Posterior cingulate gyrus (tissue), 11 donors: ENCODE data around the gene DCP1A.
"Not testable (repeated sequence)": the region's sequence is repeated elsewhere in the genome, so short reads cannot be mapped to it uniquely, and the experiment has no call there.

Experiments used
- DNase-seq, 10 donors: peaks; one replicate each; pipeline versions ENCODE4 v3.0.0 to v3.0.0-alpha.2; 2020 to 2021; ENCODE audit warnings: mixed read lengths in 3 of 10
- intact Hi-C: fragments of 100-400 bp; cut with DNase I; formaldehyde crosslinking; loops from one replicate; pipeline ENCODE4 v1.15.1; 2023

Gene DCP1A

DNA sequence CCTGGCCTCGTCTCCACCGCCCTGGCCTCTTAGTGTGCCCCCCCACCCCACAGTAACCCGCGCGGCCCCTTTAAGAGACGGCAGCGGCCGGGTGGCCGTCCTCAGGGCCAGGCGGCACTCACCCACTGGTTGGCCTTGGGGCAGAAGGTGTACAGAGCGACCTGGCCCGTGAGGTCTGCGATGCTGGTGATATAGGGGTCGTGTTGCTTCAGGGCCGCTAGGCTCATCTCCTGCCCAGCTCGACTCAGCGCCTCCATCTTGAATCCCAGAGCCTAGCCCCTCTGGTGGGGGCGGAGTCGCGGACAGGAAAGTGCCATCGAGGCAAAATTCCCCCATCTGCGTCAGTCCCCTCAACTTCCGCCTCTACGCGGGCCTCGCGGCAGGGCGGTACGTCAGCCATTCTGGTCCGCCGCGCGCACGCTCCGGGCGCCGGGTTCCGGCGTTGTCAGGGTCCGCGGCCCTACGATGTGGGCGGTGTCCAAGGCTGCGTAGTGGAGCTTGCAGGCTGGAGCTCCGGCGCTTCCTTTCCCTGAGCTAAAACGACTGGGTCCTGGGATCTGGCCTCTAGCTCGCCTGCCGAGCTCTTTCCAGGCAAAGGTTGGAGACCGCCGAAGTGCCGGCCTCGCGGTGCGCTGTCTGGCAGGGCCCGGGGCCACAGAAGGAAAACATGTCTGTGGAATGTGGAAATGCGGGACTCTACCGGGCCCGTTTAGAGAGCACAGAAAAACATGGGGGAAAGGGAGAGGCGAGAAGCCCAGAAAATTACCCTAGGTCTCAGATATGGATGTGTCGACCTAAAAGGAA is at the start of gene DCP1A:
Gene DCP1A, minus strand, starts transcription at position 283 of the 804 bp plus-strand sequence. Its CDS starts 26 bp downstream, at position 257.
- peak; percentile 92 to 99 (median 94) for DNase-seq
- intact Hi-C loops = loop anchor here (2.0 to 5.0 kb wide), 4 partner anchors 40 to 533 kb away; no protein-coding TSS in a partner anchor

DNA sequence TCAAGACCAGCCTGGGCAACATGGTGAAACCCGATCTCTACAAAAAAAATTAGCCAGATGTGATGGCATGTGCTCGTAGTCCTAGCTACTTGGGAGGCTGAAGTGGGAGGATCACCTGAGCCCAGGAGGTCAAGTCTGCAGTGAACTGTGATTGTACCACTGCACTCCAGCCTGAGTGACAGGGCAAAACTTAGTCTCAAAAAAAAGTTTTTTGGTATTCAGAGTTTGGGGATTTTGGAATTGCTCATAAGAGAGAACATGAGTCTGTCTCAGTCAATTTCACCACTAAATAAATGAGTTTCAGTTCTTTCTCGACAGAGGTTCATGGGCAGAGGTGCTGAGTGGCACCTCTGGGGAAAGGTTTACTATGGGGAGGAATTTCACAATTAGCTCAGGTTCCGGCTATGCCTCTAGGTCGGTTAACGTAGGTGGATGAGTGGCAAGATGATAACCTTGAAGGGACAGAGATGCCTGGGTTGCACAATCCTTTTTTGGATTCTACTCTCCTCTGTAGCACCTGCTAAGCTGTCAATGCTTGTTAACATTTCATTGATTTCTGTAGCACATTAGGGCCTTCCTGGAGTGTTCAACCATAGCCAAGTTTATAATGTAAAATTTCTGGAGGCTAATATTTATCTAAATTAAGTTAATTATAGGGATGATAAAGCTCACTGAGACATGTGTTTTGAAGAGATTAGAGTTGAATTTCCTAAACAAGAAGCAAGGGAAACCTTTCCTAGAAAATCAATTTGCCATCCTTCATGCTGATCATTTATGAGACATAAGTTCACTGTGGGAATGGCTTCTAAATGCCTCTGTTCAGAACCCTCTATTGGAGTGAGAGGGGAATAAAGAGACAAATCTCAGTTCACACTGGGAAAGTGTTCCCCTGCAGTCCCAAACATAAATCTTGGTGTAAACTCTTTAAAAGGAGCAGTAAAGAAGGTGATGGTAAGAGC is 37.4 kb upstream of the DCP1A start:
- intact Hi-C loops = no loop called here

DNA sequence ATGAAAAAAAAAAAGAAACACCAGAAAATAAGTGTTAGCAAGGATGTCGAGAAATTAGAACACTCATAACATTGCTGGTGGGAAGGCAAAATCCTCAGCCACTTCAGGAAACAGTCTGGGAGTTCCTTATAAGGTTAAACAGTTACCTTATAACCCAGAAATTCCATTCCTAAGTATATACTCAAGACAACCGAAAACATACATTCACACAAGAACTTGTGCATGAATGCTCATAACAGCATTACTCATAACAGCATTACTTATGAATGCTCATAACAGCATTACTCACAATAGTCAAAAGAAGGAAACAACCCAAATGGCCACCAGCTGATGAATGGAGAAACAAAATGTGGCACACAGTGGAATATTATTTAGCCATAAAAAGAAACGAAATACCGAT is 34.8 kb upstream of the DCP1A start:
- intact Hi-C loops = no loop called here

More for the DNA sequence above, 37.4 kb upstream of the DCP1A start:
- DNase-seq = no peak

DNA sequence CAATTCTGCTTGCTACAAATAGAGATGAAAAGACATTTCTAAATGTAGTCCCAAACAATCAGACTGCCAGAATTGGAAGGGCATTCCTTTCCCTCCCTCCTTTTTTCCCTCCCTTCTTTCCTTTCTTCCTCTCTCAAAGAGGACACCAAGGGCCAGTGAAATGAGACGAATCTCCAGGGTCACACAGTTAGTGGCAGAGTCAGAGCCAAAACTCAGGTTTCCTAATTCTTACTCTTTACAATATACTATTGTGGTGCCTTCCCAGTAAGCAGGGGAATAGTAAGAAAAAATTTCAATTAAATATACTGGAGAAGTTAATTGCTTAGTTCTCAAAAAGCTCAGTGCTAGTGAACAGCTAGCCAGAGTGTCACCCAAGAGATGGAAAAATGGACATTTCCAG is 33.0 kb upstream of the DCP1A start:
- intact Hi-C loops = no loop called here
- no peak for DNase-seq

More for the DNA sequence above, 34.8 kb upstream of the DCP1A start:
- no peak for DNase-seq

DNA sequence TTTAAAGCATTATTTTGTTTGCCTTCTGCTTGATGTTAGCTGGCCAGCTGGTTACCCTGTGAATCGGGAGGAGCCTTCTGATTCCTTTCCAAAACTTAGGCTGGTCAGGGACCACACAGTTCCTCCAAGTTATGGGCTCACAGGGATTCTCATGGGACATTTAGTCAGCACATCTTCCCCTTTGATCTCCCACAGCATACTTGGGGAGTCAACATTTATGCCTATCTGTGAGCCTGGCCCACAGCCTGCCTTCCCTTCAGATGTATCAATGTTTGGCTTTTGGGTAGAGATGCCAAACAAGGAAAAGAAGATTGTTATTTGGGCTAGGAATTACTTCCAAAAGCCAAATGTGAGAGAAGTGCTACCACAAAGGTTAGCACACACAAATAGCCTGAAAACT is 32.6 kb upstream of the DCP1A start:
- intact Hi-C loops = no loop called here
- DNase-seq = no peak

DNA sequence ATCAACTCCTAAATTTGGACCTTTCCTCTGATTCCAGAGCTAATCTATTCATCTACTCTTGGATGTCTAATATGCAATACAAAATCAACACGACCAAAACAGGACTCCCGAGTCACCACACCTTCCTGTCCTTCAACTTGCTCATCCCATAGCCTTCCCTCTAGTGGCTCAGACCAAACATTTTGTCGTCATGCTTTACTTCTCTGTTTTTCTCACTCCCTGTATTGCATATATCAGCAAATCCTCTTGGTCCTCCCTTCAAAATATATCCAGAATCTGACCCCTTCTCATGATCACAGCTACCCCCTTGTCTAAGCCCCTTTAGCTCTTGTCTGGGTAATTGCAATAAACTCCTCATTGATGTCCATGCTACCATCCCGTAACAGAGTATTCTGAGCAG is 30.5 kb upstream of the DCP1A start:
- no peak for DNase-seq
- intact Hi-C loops = no loop called here

DNA sequence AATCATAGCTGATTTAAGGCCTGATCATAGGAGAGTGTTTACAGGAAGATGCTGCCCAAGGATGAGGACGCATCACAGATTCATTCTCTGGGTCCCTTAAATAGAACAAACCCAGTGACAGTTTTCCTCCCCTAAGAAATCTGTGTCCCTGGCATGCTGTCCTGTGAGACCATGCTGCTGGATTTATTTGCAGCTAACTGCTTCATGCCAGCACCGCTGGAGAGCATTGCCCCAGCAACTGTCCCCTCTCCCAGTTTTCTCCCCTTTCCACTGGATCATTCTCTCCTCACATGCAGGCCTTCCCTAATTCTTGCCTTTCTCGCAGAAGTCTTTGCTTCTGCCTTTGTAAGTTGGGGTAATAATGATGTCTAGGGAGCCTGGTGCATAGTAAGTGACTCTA is 29.3 kb upstream of the DCP1A start:
- intact Hi-C loops = no loop called here
- DNase-seq = no peak

DNA sequence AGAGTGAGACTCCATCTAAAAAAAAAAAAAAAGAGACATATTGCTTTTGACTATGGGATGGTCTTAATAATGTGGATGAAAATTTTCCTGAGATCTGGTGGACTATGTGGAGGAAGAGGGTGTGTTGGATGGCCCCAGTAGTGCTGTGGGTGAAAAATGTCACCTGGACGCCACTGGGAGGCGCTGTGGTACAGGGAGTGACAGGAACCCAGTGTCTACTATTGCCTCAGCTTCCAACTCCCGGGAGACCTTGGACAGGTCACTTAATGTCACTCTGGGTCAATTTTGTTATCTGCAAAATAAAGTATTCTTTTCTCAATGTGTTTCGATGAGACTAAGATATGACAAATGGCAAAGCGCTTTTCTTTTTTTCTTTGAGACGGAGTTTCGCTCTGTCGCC is 27.7 kb upstream of the DCP1A start:
- DNase-seq = peak; percentile 32 to 95 (median 62)
- intact Hi-C loops = loop anchor here (2.0 kb wide), 1 partner anchor 336 kb away; no protein-coding TSS in a partner anchor

DNA sequence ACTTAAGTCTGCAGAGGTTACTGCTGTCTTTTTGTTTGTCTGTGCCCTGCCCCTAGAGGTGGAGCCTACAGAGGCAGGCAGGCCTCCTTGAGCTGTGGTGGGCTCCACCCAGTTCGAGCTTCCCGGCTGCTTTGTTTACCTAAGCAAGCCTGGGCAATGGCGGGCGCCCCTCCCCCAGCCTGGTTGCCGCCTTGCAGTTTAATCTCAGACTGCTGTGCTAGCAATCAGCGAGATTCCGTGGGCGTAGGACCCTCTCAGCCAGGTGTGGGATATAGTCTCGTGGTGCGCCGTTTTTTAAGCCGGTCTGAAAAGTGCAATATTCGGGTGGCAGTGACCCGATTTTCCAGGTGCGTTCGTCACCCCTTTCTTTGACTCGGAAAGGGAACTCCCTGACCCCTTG is 23.4 kb upstream of the DCP1A start:
- intact Hi-C loops, DNase-seq: not testable (repeated sequence)

DNA sequence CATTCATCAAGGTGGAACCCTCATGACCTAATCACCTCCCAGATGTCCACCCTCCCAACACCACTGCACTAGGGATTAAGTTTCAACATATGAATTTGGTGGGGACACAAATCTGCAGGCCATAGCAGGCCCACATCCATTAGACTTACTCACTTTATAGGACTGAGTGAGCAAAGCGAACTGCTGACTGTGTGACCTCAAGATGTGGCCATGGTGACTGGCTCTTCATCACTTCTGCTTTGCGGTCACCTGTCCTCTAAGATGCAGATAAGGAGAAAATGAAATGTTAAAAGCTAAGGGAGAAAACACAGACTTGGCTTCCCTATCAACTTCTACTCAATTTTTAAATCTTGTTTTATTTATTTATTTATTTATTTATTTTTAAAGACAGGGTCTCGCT is 14.5 kb upstream of the DCP1A start:
- DNase-seq = no peak
- intact Hi-C loops = no loop called here

DNA sequence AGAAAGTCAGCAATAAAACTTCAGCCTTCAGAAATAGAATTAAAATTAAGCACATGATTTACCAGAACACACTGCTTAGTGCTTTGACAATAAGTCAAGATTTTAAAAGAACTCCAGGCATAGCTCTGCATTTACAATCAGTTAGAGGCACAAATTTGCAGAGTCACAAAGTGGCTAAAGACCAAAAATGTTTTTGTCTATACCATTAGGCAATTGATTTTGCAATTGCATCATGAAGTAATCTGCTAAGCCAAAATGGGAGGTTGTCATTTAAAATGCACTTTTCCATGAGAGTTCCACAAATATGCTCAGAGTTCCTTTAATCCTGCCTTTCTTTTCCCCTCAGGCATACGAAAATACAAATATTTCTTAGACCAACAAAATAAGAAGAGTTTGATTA is 10.1 kb upstream of the DCP1A start:
- intact Hi-C loops = no loop called here

DNA sequence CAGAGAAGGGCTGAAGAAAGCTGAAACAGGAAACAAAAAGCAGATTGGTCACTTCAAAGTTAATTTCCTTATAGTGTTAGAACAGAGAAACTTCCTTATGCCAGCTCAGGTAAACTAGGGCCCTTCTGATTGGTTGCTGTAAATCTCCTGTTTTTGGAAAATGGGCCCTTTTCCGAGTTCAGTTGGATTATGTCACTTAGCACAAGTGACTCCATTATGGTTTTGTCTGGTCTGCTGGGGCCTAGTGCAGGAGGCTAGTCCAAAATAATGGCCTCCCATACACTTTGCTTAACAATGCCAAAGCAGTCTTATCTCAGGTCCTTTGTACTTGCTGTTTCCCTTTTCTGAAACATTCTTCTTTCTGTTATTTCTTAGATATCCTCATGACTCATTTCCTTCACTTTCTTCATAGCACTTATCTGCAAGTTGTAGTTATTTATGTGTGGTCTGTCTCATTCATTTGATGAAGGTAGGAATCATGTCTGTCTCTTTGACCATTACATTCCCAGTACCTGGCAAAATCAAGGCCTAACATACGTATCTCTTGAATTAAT is 7.7 kb upstream of the DCP1A start:
- intact Hi-C loops = no loop called here
- DNase-seq = no peak

More for the DNA sequence above, 10.1 kb upstream of the DCP1A start:
- DNase-seq = no peak

DNA sequence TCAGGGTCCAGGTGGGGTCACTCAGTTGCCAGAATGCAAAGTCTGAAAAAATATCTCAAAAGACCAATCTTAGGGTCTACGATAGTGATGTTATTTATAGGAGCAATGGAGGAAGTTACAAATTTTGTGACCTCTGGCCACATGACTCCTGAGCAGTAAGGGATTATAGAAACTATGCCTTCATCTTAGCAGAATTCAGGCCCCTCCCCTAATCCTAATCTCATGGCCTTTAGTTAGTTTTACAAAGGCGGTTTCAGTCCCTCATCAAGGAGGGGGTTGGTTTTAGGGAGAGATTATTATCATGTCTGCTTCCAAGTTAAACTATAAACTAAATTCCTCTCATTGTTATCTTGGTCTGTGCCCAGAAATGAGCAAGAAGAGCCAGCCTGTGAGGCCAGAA is 5.9 kb upstream of the DCP1A start:
- intact Hi-C loops = no loop called here
- DNase-seq = no peak

DNA sequence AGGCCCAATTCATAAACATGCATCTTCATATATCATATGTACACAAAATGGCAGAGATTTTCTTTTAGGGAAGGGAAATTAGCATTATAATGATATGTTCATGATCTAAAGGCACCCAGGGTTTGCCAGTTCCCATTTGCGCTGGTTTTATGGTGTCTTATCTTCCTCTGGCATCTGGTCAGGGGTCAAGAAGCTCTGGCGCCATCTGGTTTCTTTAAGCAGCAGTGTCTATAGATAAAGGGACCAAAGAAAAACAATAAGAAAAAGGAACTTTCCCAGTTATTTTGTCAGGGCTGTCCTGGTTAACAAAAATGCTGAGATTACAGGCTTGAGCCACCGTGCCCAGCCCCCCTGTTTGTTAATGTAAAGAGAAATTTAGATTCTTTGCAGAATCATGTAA is 3.3 kb upstream of the DCP1A start:
- intact Hi-C loops = no loop called here
- no peak for DNase-seq

DNA sequence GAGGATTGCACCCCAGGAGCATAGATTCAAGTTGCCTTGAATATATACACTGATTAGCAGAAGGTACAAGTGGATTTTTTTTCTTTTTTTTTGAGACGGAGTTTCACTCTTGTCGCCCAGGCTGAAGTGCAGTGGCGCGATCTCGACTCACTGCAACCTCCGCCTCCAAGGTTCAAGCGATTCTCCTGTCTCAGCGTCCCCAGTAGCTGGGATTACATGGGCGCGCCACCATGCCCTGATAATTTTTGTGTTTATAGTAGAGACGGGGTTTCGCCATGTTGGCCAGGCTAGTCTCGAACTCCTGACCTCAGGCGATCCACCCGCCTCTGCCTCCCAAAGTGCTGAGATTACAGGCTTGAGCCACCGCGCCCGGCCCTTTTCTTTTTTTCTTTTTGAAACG is 775 bp upstream of the DCP1A start:
- intact Hi-C loops = loop anchor here (5.0 kb wide), 2 partner anchors 41 to 149 kb away; no protein-coding TSS in a partner anchor
- DNase-seq = peak in 1 of 10 donors; percentile 64

DNA sequence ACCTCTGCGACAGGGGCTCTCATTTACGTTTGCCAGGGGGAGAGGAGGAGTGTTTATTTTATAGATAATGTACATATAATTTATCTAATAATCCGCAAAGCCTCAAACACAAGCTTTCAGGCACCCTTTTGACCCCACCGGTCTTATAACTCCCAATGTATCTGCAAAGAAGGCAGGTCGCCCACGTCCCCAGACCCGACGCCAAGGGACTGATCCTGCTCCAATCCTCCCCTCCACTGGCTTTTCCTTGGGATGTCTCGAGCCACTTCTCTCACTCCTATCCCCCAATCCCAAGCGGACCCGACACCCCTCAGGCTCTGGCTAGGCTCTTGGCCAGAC is 452 bp downstream of the DCP1A start:
- DNase-seq = no peak
- intact Hi-C loops = loop anchor here (2.0 to 5.0 kb wide), 4 partner anchors 40 to 534 kb away; no protein-coding TSS in a partner anchor

DNA sequence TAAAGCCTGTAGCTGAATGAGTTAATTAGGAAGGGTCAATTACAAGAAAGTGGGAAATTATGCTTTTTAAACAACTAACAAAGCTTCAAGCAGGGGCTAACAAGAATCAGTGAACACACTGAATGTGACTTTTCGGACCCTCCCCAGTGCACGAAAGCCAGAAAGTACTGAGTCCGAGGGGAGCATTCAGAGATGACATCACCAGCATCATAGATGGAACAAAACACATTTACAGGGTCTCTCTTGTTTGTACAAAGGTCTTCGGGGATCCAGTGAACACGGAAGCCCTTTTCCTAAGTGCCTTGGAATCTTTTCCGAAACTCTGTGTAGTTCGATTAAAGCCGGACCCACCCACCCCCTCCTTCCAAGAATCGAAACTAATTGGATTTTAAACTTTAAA is 829 bp downstream of the DCP1A start:
- DNase-seq = no peak

DNA sequence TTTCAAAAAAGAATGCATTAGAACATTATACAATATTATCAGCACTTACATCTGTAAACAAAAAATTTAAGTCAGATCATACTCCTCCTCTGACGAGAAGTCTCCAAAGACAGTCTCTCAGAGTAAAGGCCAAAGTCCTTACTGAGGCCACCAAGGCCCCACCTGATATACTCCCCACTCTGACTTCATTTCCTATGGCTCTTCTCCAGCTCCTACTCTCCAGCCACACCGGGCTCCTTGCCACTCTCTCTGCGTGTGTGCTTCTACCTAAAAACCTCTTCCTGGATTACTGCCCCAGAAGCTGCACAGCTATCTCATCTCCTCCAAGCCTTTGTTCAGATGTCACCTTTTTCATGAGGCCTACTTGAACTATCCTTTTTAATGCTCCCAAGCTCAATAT is 5.0 kb downstream of the DCP1A start:
- no peak for DNase-seq
- intact Hi-C loops = no loop called here

More for the DNA sequence above, 829 bp downstream of the DCP1A start:
- intact Hi-C loops = loop anchor here (2.0 to 5.0 kb wide), 4 partner anchors 39 to 534 kb away; no protein-coding TSS in a partner anchor

DNA sequence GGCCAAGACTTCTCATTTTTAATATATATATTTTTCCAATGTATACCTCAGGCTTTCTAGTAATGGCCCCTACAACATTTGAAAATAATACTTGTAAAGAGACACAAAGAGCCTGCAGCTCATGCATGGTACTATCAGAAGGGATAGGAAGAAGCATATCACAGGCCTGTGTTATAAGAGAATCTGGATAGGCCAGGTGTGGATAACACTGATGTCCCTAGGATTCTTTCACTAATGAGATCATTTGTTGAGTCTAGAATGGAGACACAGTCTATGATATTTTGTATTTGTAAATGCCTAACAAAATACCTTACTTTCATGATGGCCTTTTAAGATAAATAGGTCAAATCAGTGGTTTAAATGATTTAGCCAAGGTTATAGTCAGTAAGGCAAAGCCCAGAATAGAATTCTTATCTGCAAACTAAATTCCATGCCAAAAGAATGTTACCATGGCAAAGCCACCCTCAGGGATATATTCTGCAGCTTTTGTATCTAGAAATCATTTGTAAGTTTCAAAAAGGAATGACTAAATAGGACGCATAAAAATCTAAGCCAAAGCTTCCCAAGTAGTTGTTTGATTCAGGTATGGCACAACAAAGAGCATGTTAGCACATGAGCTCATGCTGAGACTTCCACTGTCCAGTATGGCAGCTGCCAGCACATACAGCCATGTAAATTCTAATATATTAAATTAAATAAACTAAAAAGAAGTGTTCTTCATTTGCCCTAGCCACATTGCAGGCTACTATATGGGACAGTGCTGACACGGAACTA is 10.0 kb downstream of the DCP1A start:
- DNase-seq = no peak
- intact Hi-C loops = no loop called here

DNA sequence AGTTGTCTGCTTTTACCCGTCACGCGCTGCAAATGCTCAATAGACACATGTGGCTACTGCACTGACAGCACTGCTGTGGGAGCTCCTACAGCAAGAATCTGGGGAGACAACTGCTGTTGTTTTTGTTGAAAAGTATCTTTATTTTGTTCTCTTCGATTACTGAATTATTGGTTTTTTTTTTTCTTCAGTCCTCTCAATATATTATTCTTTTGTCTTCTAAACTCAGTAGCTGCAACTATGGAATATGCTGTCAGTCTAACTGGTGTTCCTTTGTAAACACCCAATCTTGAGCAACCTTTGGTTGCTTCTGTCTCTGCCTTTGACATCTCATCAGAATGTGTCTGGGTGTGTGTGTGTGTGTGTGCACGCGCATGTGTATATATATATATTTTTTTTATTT is 12.6 kb downstream of the DCP1A start:
- intact Hi-C loops = no loop called here
- no peak for DNase-seq
